ENCODE measurements around the gene OSBP2.

DNA sequence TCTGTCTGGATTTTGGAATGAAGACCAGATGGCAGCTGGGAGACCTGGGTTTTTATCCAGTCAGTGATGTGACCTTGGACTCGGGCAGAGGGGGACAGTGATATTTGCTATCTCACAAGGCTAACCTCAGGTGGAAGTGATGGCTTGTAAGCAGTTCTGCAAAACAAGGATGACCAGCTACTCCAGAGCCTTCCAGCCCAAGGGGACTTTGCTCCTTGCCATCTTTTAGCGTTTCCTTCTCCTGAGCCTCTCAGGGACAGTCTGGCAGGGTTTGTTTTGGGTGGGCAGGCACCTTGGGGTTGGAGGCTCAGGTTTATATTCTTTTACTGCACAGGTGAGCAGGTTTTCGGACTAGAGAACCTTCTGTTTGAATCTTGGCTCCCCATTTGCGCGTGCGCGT, 9.5 kb upstream of the OSBP2 start:
- TF ChIP-seq, protein P1, sequence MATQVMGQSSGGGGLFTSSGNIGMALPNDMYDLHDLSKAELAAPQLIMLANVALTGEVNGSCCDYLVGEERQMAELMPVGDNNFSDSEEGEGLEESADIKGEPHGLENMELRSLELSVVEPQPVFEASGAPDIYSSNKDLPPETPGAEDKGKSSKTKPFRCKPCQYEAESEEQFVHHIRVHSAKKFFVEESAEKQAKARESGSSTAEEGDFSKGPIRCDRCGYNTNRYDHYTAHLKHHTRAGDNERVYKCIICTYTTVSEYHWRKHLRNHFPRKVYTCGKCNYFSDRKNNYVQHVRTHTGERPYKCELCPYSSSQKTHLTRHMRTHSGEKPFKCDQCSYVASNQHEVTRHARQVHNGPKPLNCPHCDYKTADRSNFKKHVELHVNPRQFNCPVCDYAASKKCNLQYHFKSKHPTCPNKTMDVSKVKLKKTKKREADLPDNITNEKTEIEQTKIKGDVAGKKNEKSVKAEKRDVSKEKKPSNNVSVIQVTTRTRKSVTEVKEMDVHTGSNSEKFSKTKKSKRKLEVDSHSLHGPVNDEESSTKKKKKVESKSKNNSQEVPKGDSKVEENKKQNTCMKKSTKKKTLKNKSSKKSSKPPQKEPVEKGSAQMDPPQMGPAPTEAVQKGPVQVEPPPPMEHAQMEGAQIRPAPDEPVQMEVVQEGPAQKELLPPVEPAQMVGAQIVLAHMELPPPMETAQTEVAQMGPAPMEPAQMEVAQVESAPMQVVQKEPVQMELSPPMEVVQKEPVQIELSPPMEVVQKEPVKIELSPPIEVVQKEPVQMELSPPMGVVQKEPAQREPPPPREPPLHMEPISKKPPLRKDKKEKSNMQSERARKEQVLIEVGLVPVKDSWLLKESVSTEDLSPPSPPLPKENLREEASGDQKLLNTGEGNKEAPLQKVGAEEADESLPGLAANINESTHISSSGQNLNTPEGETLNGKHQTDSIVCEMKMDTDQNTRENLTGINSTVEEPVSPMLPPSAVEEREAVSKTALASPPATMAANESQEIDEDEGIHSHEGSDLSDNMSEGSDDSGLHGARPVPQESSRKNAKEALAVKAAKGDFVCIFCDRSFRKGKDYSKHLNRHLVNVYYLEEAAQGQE (IDR thresholded peaks at IDR 0.05; ENCODE audit: insufficient read depth in 1 of 2, low read depth in 2 of 2, low read length in 2 of 2), result no peak
- no peak for TF ChIP-seq TAF1 (IDR thresholded peaks at IDR 0.05; ENCODE audit: borderline replicate concordance, insufficient read depth, low read length)

Measured in PFSK-1 (cell line).